HepG2 (cell line): ENCODE data around the gene WSCD2. TPM values are rescaled to one million over a fixed set of nuclear protein-coding genes. Genes with fewer than 3 reads are reported as not detected.

Source experiments
- ATAC-seq: fragments of 200-7000 bp; cut with Tn5 transposase; 3 replicates; pipeline ENCODE4 v1.9.1; 2020; ENCODE audit warnings: mild to moderate bottlenecking, moderate library complexity
- BruUV-seq: library from RNA; stranded (reverse); fragments of 400-500 nt; replicated peaks from 2 replicates; lab custom pipeline; 2021; lab: Mats Ljungman, UMichigan
- CTCF ChIA-PET: fragments of 300-600 bp; formaldehyde crosslinking; extraction: SDS; loops from one replicate; lab custom pipeline; 2021; ENCODE audit warnings: low total read pairs, inconsistent platforms, low intra/inter-chr PET ratio; lab: Yijun Ruan, JAX
- POLR2A ChIA-PET: fragments of 350-600 bp; sonication (Branson Sonifier 250); formaldehyde crosslinking; loops from one replicate; lab custom pipeline; 2020; ENCODE audit warnings: antibody characterized with exemption, inconsistent platforms; lab: Yijun Ruan, JAX
- DNase-seq: peaks from one replicate; pipeline ENCODE4 v3.0.0-alpha.2; 2015; ENCODE audit warnings: low spot score
- FAIRE-seq: peaks from 3 replicates; lab custom pipeline; 2011; peaks lifted over from hg19 to GRCh38; lab: Jason Lieb, UNC
- H2AFZ ChIP-seq: one replicate; pipeline ENCODE4 v1.6.1; 2011; ENCODE audit warnings: low read length, inconsistent platforms
- H3K27ac ChIP-seq: fragments of 300-600 bp; 3 replicates; pipeline ENCODE4 v1.8.0; 2011; ENCODE audit warnings: mixed run types, mild to moderate bottlenecking, mixed read lengths, low read length, inconsistent platforms; ENCODE audit not compliant: insufficient read depth; ENCODE audit errors: extremely low read length
- H3K27me3 ChIP-seq, 2 experiments: fragments of 200-600 bp in 1 of 2; 2 replicates in 1 of 2; 3 replicates in 1 of 2; pipeline versions ENCODE4 v1.6.0 to v1.8.0; 2011; ENCODE audit warnings: low read length in 2 of 2, mild to moderate bottlenecking in 2 of 2, moderate library complexity in 2 of 2, inconsistent platforms in 1 of 2; ENCODE audit not compliant: insufficient read depth in 2 of 2, control insufficient read depth in 1 of 2
- H3K36me3 ChIP-seq, 2 experiments: fragments of 200-600 bp in 1 of 2; replicated peaks in 1 of 2; 2 replicates in 1 of 2; 3 replicates in 1 of 2; pipeline versions ENCODE4 v1.5.1 to v1.8.0; 2011; ENCODE audit warnings: low read length in 2 of 2, inconsistent platforms in 1 of 2; ENCODE audit not compliant: insufficient read depth in 2 of 2, control insufficient read depth in 1 of 2
- H3K4me1 ChIP-seq: 2 replicates; pipeline ENCODE4 v1.5.1; 2012; ENCODE audit warnings: low read length, inconsistent platforms; ENCODE audit not compliant: insufficient read depth
- H3K4me2 ChIP-seq: 2 replicates; pipeline ENCODE4 v1.6.0; 2011; ENCODE audit warnings: low read depth, low read length, inconsistent platforms
- H3K4me3 ChIP-seq, 3 experiments: fragments of 200-600 bp in 1 of 3; sonication (generic), shearing (Covaris generic) in 1 of 3; replicated peaks in 1 of 3; 2 replicates each; pipeline ENCODE4 v1.5.1; 2011 to 2016; ENCODE audit warnings: low read length in 3 of 3, inconsistent platforms in 2 of 3, low read depth in 2 of 3, mild to moderate bottlenecking in 2 of 3, control low read depth in 1 of 3, mixed read lengths in 1 of 3; ENCODE audit not compliant: insufficient read depth in 1 of 3
- H3K79me2 ChIP-seq: one replicate; pipeline ENCODE4 v1.6.1; 2011; ENCODE audit warnings: low read length, inconsistent platforms; ENCODE audit not compliant: insufficient read depth
- H3K9ac ChIP-seq: 2 replicates; pipeline ENCODE4 v1.6.0; 2011; ENCODE audit warnings: mild to moderate bottlenecking, low read depth, low read length, inconsistent platforms; ENCODE audit not compliant: insufficient read depth
- H3K9me3 ChIP-seq: 2 replicates; pipeline ENCODE4 v1.5.1; 2012; ENCODE audit warnings: mild to moderate bottlenecking, low read length
- H4K20me1 ChIP-seq: 2 replicates; pipeline ENCODE4 v1.6.0; 2011; ENCODE audit warnings: inconsistent platforms, mild to moderate bottlenecking, low read length, moderate library complexity; ENCODE audit not compliant: insufficient read depth
- AGO2 ChIP-seq: fragments of 200-400 bp; formaldehyde crosslinking; optimal IDR thresholded peaks from 2 replicates; pipeline ENCODE3; 2017; ENCODE audit warnings: mild to moderate bottlenecking, low read depth, low read length, moderate library complexity
- EEA1 ChIP-seq: sonication (generic); formaldehyde crosslinking; IDR thresholded peaks from 2 replicates; pipeline ENCODE4 v1.5.1; 2020; ENCODE audit warnings: mild to moderate bottlenecking, missing genetic modification reagents, borderline replicate concordance
- FOXK1 ChIP-seq: sonication (generic); formaldehyde crosslinking; IDR thresholded peaks from 2 replicates; pipeline ENCODE4 v1.4.0; 2020; ENCODE audit warnings: low read depth, missing genetic modification reagents, borderline replicate concordance
- HNRNPH1 ChIP-seq: fragments of 200-400 bp; formaldehyde crosslinking; optimal IDR thresholded peaks from 2 replicates; pipeline ENCODE3; 2017; ENCODE audit warnings: mild to moderate bottlenecking, low read depth, low read length
- ISX ChIP-seq: sonication (generic); formaldehyde crosslinking; conservative IDR thresholded peaks from 2 replicates; pipeline ENCODE4 v1.5.0; 2020; ENCODE audit warnings: missing genetic modification reagents
- KDM4B ChIP-seq: sonication (generic); formaldehyde crosslinking; IDR thresholded peaks from 2 replicates; pipeline ENCODE4 v1.4.0; 2020; ENCODE audit warnings: missing genetic modification reagents
- MTA1 ChIP-seq: sonication (generic); formaldehyde crosslinking; IDR thresholded peaks from 2 replicates; pipeline ENCODE4 v1.4.0; 2020; ENCODE audit warnings: missing genetic modification reagents, mild to moderate bottlenecking, borderline replicate concordance
- NFE2L2 ChIP-seq: fragments of 150-350 bp; IDR thresholded peaks from 2 replicates; pipeline ENCODE4 v1.6.1; 2014; ENCODE audit warnings: low read length
- SIX4 ChIP-seq: sonication (generic); formaldehyde crosslinking; IDR thresholded peaks from 2 replicates; pipeline ENCODE4 v1.4.0; 2020; ENCODE audit warnings: missing genetic modification reagents
- SMARCE1 ChIP-seq: fragments of 450-650 bp; IDR thresholded peaks from 2 replicates; pipeline ENCODE4 v1.6.1; 2017; ENCODE audit warnings: borderline replicate concordance
- ZFY ChIP-seq: sonication (generic); formaldehyde crosslinking; IDR thresholded peaks from 2 replicates; pipeline ENCODE4 v1.4.0; 2020; ENCODE audit warnings: missing genetic modification reagents
- ZNF562 ChIP-seq: sonication (generic); formaldehyde crosslinking; IDR thresholded peaks from 2 replicates; pipeline ENCODE4 v1.8.0; 2022; ENCODE audit warnings: missing genetic modification reagents, borderline replicate concordance
- WGBS: methylation state at CpG from one replicate; pipeline ENCODE4 v1.1.6; 2017; ENCODE audit warnings: low lambda C conversion rate; 5-methylcytosine and 5-hydroxymethylcytosine counted together
- in situ Hi-C: cut with HindIII; loops from 2 replicates; pipeline ENCODE4 v1.10.0; 2017; ENCODE audit warnings: low pct_unique_long_range_greater_than_20kb; ENCODE audit not compliant: extremely low pct_ligation_motif_present
- intact Hi-C: fragments of 100-400 bp; cut with micrococcal nuclease; formaldehyde crosslinking; loops from one replicate; pipeline ENCODE4 v1.10.0; 2022; ENCODE audit not compliant: unreplicated experiment
- polyA plus RNA-seq, 8 experiments: library from polyadenylated mRNA; depleted of rRNA in 3 of 8; stranded (reverse) in 7 of 8; unstranded in 1 of 8; fragments of >200 nt; fragmentation: Illumina TruSeq in 4 of 8; extraction: Trizol in 4 of 8; gene quantifications; 2 replicates each; pipeline versions ENCODE4 v1.2.1 to v1.2.3, GENCODE V29; 2011 to 2016; ENCODE audit warnings: low read depth in 4 of 8, missing spikeins in 1 of 8, mixed read lengths in 1 of 8; ENCODE audit not compliant: insufficient read depth in 1 of 8
- total RNA-seq, 5 experiments: library from RNA; depleted of rRNA; stranded (reverse); fragments of >200 nt; fragmentation: Illumina TruSeq; extraction: Trizol; gene quantifications; 2 replicates each; pipeline ENCODE4 v1.2.3, GENCODE V29; 2016; ENCODE audit warnings: low read depth in 1 of 5
- TF ChIP-seq, protein P1 (sequence below): sonication (generic); formaldehyde crosslinking; IDR thresholded peaks from 2 replicates; pipeline ENCODE4 v1.5.0; 2020; ENCODE audit warnings: missing genetic modification reagents
- TF ChIP-seq, protein P2 (sequence below): sonication (generic); formaldehyde crosslinking; IDR thresholded peaks from 2 replicates; pipeline ENCODE4 v1.4.0; 2020; ENCODE audit warnings: missing genetic modification reagents
- TF ChIP-seq, protein P3 (sequence below): sonication (generic); formaldehyde crosslinking; IDR thresholded peaks from 2 replicates; pipeline ENCODE4 v1.4.0; 2020; ENCODE audit warnings: missing genetic modification reagents

WSCD2 gene
- total and polyA plus RNA-seq, 2 of the 13 experiments (the other 11 are each of a cell fraction or from before 2014, with no cell fraction given): not detected

DNA sequence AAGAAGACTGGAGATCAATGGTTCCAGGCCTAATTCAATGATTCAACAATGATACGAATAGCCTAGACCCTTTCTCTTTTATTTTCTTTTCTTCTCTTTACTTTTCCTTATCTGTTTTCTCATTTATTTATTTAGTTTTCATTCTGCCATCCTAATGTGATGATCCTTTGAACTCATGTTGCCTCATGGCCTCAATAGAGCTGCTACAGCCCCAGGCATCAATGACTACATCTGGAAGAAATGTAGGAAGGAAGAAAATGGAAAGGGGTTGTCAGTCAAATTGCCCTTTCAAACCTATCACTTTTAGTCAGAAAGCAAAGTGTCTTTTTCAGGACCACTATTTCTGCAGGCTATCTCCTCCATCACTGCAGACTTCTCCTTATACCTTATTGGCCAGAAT, 140.1 kb downstream of the WSCD2 start:
- Histone ChIP-seq H3K27ac (no peak overlapping the region), H3K9me3 (no peaks in the 10 kb centered on the region), H3K4me2 (no peak overlapping the region), H2AFZ (no peak overlapping the region), H3K79me2 (no peaks in the 10 kb centered on the region), H3K4me3 (no peak overlapping the region), H4K20me1 (no peaks in the 10 kb centered on the region), H3K4me1 (no peaks in the 10 kb centered on the region), H3K9ac (no peak overlapping the region), H3K27me3 (no peaks in the 10 kb centered on the region; a peak in 2 of 5 replicates), H3K36me3 (no peaks in the 10 kb centered on the region)
- intact Hi-C loops (no loop called here), in situ Hi-C loops (no loop called here)
- 0% methylated on average over 1 of the region's 1 CpG for WGBS
- BruUV-seq: no TSS peak
- POLR2A ChIA-PET: no interaction called here
- DNase-seq (no peak), FAIRE-seq (no peak), ATAC-seq (no peak)
- CTCF ChIA-PET: no interaction called here
- TF ChIP-seq EEA1: no peak
- TF ChIP-seq HNRNPH1: no peak
- TF ChIP-seq ZFY (CRISPR knock-in tag): no peak
- TF ChIP-seq MTA1: no peak
- TF ChIP-seq AGO2: no peak
- TF ChIP-seq ZNF562 (CRISPR knock-in tag): no peak
- TF ChIP-seq SIX4 (CRISPR knock-in tag): no peak

DNA sequence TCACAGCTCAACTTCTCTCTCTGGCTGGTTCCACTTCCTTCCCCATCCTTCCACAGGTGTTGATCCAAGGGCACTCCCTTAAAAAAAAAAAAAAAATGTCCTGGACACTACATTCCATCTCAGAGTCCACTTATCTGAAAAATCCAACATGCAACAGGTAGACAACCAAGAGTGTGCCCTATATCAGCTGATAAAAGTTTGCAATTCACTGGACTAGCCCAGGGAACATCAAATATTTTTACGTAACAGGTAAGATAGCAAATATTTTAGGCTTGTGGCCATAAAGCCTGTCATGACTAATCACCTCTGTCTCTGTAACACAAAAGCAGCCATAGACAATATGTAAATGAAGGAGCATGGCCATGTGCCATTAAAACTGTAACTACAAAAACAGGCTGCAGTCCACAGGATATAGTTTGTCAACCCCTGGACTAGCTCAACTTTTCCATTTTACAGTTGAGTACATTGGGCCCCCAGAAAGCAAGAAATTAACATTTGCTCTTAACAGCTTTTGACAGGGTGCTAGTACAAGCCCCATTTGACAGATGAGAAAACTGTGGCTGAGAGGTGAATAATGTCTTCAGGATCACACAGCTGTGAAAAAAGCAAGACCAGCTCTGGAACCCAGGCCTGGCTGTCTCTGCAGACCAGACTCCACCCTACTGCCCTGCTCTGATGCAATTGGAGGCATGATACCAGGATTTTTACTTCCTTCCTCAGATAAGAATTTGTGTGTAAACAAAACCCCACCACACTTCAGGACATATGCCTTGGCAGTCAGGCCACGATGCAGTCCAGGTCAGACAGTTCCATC, 141.2 kb downstream of the WSCD2 start:
- WGBS: 3% methylated on average over 2 of the region's 2 CpGs
- in situ Hi-C loops: no loop called here
- TF ChIP-seq, protein P1, sequence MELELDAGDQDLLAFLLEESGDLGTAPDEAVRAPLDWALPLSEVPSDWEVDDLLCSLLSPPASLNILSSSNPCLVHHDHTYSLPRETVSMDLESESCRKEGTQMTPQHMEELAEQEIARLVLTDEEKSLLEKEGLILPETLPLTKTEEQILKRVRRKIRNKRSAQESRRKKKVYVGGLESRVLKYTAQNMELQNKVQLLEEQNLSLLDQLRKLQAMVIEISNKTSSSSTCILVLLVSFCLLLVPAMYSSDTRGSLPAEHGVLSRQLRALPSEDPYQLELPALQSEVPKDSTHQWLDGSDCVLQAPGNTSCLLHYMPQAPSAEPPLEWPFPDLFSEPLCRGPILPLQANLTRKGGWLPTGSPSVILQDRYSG: no peak
- no peak for TF ChIP-seq ISX
- no peak for TF ChIP-seq NFE2L2
- TF ChIP-seq, protein P2, sequence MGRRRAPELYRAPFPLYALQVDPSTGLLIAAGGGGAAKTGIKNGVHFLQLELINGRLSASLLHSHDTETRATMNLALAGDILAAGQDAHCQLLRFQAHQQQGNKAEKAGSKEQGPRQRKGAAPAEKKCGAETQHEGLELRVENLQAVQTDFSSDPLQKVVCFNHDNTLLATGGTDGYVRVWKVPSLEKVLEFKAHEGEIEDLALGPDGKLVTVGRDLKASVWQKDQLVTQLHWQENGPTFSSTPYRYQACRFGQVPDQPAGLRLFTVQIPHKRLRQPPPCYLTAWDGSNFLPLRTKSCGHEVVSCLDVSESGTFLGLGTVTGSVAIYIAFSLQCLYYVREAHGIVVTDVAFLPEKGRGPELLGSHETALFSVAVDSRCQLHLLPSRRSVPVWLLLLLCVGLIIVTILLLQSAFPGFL (CRISPR knock-in tag): no peak
- TF ChIP-seq, protein P3, sequence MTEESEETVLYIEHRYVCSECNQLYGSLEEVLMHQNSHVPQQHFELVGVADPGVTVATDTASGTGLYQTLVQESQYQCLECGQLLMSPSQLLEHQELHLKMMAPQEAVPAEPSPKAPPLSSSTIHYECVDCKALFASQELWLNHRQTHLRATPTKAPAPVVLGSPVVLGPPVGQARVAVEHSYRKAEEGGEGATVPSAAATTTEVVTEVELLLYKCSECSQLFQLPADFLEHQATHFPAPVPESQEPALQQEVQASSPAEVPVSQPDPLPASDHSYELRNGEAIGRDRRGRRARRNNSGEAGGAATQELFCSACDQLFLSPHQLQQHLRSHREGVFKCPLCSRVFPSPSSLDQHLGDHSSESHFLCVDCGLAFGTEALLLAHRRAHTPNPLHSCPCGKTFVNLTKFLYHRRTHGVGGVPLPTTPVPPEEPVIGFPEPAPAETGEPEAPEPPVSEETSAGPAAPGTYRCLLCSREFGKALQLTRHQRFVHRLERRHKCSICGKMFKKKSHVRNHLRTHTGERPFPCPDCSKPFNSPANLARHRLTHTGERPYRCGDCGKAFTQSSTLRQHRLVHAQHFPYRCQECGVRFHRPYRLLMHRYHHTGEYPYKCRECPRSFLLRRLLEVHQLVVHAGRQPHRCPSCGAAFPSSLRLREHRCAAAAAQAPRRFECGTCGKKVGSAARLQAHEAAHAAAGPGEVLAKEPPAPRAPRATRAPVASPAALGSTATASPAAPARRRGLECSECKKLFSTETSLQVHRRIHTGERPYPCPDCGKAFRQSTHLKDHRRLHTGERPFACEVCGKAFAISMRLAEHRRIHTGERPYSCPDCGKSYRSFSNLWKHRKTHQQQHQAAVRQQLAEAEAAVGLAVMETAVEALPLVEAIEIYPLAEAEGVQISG (CRISPR knock-in tag): no peak
- no peak for TF ChIP-seq KDM4B (CRISPR knock-in tag)
- TF ChIP-seq SMARCE1: no peak
- TF ChIP-seq FOXK1 (CRISPR knock-in tag): no peak

More for the DNA sequence above, 141.2 kb downstream of the WSCD2 start:
- no peak overlapping the region for H3K4me2 ChIP-seq
- no peaks in the 10 kb centered on the region for H3K27me3 ChIP-seq
- no peak overlapping the region for H3K9ac ChIP-seq
- H3K4me1 ChIP-seq: no peaks in the 10 kb centered on the region
- no TSS peak for BruUV-seq
- no peaks in the 10 kb centered on the region for H4K20me1 ChIP-seq
- FAIRE-seq (no peak), DNase-seq (no peak), ATAC-seq (no peak)
- no peak overlapping the region for H3K4me3 ChIP-seq
- intact Hi-C loops: no loop called here
- no peak overlapping the region for H3K27ac ChIP-seq
- no peaks in the 10 kb centered on the region for H3K9me3 ChIP-seq
- CTCF ChIA-PET: no interaction called here
- POLR2A ChIA-PET: no interaction called here
- H3K79me2 ChIP-seq: no peaks in the 10 kb centered on the region
- no peak overlapping the region for H2AFZ ChIP-seq
- H3K36me3 ChIP-seq: no peaks in the 10 kb centered on the region
